ENCODE data around the gene FBRS. TPM values are rescaled to one million over a fixed set of nuclear protein-coding genes. Genes with fewer than 3 reads are reported as not detected.

The FBRS gene
- total RNA-seq, 3 donors from 2014 or later: 82.6 to 97.1 (median 85.8) TPM

DNA sequence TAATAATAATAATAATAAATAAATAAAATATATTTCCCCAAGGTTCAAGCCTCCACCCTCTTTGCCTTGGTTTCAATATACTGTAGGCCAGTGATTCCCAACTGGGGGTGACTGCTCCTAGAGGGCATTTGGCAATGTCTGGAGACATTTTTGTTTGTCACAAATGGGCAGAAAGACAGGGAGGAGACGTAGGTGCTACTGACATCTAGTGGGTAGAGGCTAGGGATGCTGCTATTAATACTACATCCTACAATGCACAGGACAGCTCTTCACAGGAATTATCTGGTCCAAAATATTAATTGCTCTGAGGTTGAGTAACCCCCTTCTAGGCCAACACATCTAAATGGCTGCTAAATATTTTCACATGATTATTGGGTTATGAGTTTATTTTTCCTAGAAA, 20.3 kb upstream of the FBRS start:
- Histone ChIP-seq H3K4me3 (no peak overlapping the region), H3K9me3 (no peaks in the 10 kb centered on the region), H3K36me3 (ENCODE audit: low read depth) (no peaks in the 10 kb centered on the region), H3K4me1 (ENCODE audit: low read depth) (peaks cover 7% of the 10 kb centered on the region)
- DNase-seq (no peak), ATAC-seq (no peak)
- TF ChIP-seq, protein P1, sequence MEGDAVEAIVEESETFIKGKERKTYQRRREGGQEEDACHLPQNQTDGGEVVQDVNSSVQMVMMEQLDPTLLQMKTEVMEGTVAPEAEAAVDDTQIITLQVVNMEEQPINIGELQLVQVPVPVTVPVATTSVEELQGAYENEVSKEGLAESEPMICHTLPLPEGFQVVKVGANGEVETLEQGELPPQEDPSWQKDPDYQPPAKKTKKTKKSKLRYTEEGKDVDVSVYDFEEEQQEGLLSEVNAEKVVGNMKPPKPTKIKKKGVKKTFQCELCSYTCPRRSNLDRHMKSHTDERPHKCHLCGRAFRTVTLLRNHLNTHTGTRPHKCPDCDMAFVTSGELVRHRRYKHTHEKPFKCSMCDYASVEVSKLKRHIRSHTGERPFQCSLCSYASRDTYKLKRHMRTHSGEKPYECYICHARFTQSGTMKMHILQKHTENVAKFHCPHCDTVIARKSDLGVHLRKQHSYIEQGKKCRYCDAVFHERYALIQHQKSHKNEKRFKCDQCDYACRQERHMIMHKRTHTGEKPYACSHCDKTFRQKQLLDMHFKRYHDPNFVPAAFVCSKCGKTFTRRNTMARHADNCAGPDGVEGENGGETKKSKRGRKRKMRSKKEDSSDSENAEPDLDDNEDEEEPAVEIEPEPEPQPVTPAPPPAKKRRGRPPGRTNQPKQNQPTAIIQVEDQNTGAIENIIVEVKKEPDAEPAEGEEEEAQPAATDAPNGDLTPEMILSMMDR (IDR thresholded peaks at IDR 0.05): no peak
- intact Hi-C loops (cut with DNase I, micrococcal nuclease): loop anchor here in 1 of 2 donors (10.0 kb wide), 1 partner anchor 63 kb away; the partner anchor contains the start of gene ZNF688

DNA sequence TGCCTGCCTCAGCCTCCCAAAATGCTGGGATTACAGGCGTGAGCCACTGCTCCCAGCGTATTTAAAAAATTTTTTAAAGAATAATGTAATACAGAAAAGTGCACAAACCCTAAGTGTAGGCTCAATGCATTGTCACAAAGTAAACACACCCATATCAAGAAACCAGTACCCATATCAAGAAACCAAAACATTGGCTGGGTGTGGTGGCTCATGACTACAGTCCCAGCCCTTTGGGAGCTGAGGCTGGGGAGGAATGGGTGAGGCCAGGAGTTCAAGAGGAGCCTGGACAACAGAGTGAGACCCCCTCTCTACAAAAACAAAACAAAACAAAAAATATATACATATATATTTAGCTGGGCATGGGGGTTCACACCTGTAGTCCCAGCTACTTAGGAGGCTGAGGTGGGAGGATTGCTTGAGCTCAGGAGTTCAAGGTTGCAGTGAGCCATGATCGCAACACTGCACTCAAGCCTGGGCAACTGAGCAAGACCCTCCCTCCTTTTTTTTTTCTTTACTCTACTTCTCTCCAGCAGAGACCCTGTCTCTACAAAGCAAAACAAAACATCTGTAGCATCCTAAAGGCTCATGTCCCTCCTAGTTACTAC, 16.8 kb upstream of the FBRS start:
- DNase-seq (no peak), ATAC-seq (no peak)
- intact Hi-C loops (cut with DNase I, micrococcal nuclease): no loop called here
- Histone ChIP-seq H3K36me3 (ENCODE audit: low read depth) (no peaks in the 10 kb centered on the region), H3K9me3 (no peaks in the 10 kb centered on the region), H3K4me1 (ENCODE audit: low read depth) (no peaks in the 10 kb centered on the region), H3K4me3 (no peak overlapping the region)
- TF ChIP-seq, protein P1 (IDR thresholded peaks at IDR 0.05): no peak

DNA sequence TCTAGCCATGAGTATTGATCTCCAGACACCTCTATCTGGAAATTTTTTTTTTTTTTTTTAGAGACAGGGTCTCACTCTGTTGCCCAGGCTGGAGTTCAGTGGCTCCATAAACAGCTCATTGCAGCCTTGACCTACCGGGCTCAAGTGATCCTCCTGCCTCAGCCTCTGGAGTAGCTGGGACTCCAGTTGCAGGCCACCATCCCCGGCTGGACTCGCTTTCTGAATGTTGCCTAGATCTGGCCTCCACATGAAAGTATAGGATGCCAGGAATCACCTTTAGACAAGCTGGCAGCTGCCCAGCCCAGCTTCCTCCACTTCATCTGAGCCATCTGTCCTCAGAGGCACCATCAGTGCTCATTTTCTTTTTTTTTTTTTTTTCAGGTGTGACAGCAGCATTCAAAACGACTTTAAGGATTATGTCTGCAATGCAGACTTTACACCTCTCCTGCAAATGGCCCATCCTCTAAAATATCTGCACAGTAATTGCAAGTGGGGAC, 13.8 kb upstream of the FBRS start:
- Histone ChIP-seq H3K4me1 (ENCODE audit: low read depth) (no peaks in the 10 kb centered on the region), H3K4me3 (no peak overlapping the region), H3K9me3 (no peaks in the 10 kb centered on the region), H3K36me3 (ENCODE audit: low read depth) (no peaks in the 10 kb centered on the region)
- intact Hi-C loops (cut with DNase I, micrococcal nuclease): no loop called here
- ATAC-seq: no peak
- TF ChIP-seq, protein P1 (IDR thresholded peaks at IDR 0.05): no peak
- DNase-seq: peak in 1 of 3 donors; percentile 12

DNA sequence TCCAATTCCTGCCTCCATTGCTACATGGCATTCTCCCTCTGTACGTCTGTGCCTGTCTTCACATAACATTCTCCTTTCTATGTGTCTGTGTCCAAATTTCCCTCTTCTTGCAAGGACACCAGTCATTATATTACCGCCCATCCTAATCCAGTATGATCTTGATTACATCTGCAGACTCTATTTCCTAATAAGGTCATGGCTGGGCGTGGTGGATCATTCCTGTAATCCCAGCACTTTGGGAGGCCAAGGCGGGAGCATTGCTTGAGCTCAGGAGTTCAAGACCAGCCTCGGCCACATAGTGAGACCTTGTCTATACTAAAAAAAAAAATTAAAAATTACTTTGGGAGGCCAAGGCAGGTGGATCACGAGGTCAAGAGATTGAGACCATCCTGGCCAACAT, 12.5 kb upstream of the FBRS start:
- Histone ChIP-seq H3K36me3 (ENCODE audit: low read depth) (no peaks in the 10 kb centered on the region), H3K4me3 (no peak overlapping the region), H3K9me3 (no peaks in the 10 kb centered on the region), H3K4me1 (ENCODE audit: low read depth) (no peaks in the 10 kb centered on the region)
- DNase-seq (no peak), ATAC-seq (no peak)
- TF ChIP-seq, protein P1 (IDR thresholded peaks at IDR 0.05): no peak
- intact Hi-C loops (cut with DNase I, micrococcal nuclease): no loop called here

DNA sequence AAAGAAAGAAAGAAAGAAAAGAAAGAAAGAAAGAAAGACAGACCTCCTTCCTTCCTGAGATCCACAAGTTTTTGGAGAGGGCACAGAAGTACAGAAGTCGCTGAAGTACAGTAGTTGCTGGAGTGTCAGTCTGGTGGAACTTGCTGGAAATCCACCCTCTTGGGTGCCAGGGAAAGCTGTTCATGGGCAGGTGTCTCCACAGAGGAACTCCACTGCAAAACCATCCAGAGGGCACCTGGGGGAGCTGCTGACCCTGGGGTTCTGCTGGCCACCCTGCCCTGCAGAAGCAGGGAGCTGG, 11.0 kb upstream of the FBRS start:
- Histone ChIP-seq H3K36me3 (ENCODE audit: low read depth) (no peaks in the 10 kb centered on the region), H3K4me1 (ENCODE audit: low read depth) (peaks cover 5% of the 10 kb centered on the region), H3K4me3 (no peak overlapping the region), H3K9me3 (no peaks in the 10 kb centered on the region)
- TF ChIP-seq, protein P1 (IDR thresholded peaks at IDR 0.05): no peak
- ATAC-seq (no peak), DNase-seq (no peak)
- intact Hi-C loops (cut with DNase I, micrococcal nuclease): no loop called here
